GM21447 (cell line): ENCODE measurements around the gene LPIN2.
"Not testable (repeated sequence)": the region's sequence is repeated elsewhere in the genome, so short reads cannot be mapped to it uniquely, and the experiment has no call there.

Experiments
- ATAC-seq: cut with Tn5 transposase; IDR thresholded peaks from one replicate; pipeline ENCODE4 v1.9.1; 2021; ENCODE audit not compliant: unreplicated experiment

Gene LPIN2

DNA sequence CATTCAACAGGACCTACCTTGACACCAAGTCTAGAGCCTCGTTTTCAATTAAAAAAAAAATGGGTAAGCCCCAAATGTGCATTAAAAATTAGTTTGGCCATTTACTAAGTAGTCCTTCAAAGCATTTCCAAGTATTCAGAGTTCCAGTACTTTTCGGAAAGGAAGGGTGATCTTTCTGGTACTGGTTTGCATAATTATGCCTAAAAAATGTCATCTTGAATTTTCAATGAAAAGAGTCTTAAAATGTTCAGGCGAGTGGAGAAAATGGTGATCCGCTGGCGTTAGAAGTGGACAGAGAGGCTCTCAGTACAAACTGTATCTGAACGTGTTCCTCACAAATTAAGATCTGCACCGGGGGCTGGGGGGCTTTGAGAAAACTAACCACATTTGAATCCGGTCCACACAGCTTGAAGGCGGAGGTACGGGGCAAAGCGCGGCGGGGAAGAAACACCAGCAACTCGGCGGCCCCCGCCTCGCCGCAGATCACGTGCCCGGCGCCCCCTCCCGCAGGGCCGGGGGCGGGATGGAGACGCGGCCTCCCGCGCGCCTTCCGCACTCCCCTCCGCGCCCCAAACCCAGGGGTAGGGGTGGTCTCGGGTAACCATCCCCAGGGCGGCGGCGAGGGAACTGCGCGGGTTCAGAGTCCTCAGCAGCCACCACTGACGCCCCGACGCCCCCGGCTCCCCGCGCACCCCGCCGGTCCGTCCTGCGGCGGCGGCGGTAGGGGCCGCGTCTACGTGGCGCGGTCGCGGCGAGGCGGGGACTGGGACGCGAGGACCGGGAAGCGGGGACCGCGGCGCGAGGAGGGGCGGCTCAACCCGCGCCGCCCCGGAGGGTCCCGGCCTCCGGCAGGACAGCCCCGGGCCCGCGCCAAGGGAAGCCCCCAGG is 564 bp downstream of the LPIN2 start:
- peak; percentile 26 for ATAC-seq

DNA sequence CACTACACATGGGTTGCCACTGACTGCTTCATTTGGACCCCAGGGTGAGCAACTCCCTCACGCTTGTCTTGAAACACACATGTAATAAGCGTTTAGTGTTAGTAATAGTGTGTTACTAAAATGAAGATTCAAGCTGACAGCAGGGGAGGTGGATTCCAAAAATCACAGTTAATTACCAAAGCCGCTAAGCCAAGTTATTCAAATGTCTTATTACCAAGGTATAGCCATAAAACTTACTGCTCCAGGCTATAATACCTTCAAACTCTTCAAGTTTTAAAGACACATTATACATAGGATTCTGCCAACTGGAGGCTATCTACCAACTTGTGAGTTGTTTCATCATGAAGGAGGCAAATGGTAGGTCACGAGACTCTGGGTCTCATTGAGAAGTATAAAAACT is 2.9 kb downstream of the LPIN2 start:
- no peak for ATAC-seq

DNA sequence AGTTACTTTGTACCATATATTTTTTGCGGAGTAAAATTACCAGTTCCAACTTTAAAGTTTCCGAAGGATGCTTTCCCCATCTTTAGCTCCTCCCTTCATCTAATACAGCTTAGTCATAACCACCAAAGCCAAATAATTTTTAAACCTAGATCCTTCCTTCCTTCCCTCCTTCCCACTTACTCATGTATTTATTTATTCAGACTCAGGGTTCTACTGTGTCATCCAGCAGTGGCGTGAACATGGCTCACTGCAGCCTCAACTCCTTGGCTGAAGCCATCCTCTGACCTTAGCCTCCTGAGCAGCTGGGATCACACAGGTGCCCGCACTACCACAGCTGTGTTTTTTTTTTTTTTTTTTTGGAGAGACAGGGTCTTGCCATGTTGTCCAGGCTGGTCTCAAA is 4.4 kb downstream of the LPIN2 start:
- no peak for ATAC-seq

DNA sequence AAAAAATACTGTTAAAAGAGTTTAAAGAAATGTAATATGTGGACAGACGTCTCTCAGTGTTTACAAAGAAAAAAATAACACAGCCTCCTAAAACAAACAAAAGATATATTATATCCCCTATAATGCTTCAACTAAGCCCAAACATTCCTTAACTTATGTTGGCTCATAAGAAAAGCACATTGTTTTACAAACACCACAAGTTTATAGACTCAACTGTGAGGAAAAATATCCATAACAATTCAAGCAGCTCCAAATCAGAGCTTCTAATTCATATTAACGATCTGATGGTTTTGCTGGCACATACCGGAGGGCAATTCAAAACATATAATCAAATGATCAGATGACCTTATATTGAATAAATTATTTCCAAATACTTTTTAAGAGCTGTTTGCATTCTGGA is 5.5 kb downstream of the LPIN2 start:
- ATAC-seq: no peak

DNA sequence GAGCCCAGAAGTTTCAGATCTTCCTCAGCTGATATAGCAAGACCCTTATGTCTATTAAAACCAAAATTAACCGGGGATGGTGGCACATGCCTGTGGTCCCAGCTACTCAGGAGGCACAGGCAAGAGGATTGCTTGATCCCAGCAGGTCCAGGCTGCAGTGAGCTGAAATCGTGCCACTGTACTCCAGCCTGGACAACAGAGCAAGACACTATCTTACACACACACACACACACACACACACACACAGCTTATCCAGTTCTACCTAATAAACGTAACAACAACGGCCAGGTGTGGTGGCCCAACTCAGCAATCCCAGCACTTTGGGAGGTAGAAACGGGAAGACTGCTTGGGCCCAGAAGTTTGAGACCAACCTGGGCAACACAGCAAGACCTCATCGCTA is 7.5 kb downstream of the LPIN2 start:
- no peak for ATAC-seq

DNA sequence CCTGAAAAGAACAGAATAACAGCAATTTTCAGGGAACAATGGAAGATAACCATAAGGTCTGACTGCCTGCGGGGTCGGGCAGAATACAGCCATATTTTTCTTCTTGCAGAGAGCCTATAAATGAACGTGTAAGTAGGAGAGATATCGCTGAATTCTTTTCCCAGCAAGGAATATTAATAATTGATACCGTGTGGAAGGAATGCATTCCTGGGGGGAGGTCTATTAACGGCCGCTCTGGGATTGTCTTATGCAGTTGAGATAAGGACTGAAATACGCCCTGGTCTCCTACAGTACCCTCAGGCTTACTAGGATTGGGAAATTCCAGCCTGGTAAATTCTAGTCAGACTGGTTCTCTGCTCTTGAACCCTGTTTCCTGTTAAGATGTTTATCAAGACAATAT is 9.2 kb downstream of the LPIN2 start:
- not testable (repeated sequence) for ATAC-seq

DNA sequence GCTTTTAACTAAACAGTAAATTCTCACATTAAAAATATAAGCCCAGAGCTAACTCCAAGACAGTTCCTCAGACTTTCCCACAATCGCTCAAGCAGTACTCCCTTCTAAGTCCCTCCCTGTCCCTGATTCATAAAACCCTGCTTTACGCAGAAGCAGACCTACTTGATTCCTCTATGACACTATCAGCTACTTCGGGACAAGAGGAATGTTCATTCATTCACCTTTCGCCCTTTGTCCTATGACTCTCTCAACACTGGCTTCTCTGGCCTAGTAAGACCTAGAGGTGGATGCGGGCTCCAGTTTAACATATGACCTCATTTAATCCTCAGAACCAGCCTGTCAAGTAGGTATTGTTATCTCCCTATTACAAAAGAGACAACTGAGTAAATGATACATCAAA is 10.2 kb downstream of the LPIN2 start:
- ATAC-seq: no peak

DNA sequence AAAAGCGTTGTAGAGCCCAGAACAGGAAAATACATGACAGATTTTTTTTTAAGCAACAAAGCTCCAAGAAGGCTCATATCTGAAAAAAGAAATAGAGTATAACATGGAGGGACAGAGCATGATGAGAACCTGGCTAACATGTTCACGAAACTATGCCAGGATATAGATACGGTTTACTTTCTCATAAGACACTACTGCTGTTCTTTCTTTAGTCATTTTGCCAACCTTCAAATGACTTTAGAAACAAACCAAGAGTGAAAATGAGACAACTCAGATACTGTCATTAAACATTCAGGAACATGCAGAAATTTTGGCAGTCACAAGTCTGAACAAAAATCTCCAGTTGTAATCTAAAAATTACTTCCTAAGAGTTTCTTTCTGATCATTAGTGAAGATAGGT is 14.3 kb downstream of the LPIN2 start:
- no peak for ATAC-seq

DNA sequence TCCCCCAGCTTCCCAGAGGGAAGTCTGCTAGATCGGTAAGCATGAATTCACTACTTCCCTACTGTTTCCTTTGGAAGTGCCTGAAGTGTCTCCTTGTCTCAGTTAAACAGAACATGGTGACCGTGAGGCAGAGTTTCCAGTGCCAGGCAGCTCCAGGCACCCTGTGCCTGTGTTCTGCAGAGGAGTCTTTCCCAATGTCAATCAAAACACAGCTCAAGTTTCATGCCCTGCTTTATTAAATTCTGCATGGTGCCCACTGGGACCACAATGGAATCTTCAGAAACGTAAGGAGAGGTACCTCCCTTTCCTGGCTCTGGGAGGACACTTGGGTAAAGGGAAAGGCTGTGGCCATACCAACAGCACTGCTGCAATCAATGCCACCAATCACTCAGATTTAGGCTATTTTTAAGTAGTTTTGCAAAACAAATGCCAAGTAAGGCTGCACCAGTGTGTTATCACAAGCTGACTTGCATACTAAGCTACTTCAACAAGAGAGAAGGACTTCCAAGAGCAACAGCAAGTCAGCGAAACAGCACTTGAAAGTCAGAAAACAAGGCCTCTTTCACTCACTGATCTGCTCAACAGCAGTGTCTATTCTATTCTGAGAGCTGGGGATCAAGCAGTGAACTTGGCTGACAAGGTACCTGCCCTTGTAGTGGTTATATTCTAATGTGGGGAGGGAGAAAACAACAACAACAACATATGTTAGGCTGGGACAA is 14.9 kb downstream of the LPIN2 start:
- ATAC-seq: no peak

DNA sequence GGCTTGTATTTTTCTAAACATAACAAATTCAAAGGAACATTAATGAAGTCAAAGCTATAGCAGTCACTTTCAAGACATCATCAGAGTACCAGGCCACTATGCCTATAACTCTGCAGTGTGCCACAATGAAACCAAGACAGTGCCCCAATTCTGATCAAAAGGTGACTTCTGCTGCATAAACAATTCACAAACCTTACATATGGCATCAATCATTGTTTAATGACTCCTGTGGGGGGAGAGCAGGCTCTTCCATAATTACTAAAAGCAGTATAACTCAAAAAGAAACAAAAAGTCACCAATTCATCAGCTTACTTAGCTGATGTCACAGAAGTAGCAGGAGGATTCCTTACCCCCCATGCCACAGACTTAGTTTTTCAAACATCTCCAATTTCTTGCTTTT is 15.5 kb downstream of the LPIN2 start:
- no peak for ATAC-seq

DNA sequence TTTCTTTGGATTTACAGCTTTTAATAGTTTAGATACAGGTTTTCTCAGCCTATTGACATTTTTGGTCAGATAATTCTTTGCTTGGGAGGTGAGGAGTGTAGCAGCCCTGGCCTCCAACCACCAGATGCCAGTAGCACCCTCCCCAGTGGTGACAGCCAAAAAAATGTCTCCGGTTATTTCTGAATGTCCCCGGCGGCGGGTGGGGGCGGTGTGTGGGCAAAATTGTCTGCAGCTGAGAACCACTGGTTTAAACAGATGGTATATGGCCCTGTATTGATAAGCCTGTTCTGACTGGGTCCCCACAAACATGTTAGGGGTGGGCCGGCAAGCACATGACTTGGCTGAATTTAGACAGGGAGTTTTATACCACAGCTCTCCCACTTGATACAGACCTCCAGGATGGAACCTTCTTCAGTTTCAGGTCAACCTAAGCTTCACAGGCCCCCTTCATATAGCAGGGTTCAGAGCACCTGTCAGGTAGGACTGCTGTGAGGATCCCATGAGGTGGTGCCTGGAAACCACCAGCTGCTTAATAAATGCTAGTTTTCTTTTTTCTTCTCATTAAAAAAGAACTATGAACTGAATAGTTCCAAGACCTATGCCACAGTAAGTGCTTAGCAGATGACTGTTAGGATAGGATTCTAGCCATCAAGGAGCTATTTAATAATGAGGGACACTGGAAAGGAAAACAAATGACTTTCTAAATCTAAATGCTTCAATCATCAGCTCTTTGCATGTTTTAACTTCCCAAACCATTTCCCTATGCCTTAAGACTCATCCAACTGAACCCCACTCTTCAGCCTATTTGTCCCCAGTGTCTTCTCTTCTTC is 18.1 kb downstream of the LPIN2 start:
- ATAC-seq: peak; percentile 79

DNA sequence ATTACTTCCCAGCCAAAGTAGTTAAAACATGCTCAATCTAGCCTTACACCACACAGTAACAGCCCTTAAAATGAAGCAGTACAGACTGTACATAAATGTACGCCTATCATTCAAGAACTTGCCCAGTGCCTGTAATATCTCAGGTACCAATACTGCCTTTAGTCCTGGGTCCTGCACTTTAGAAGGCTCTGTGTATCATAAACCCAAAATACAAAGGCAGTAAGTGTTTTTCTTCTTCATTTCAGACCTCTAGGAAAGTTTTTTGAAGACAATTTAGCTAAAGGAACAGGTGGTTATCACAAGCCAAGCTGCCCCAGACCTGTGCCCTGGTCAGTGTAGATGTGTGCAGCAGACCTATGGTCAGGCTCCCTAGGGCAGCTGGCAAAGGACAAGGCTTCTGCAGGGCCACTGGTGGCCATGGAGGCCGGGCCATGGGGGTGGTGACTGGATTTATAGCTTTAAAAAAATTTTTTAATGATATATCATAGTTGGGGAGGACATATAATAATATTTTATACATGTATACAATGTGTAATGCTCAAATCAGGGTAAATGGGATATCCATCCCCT is 18.8 kb downstream of the LPIN2 start:
- ATAC-seq: no peak

DNA sequence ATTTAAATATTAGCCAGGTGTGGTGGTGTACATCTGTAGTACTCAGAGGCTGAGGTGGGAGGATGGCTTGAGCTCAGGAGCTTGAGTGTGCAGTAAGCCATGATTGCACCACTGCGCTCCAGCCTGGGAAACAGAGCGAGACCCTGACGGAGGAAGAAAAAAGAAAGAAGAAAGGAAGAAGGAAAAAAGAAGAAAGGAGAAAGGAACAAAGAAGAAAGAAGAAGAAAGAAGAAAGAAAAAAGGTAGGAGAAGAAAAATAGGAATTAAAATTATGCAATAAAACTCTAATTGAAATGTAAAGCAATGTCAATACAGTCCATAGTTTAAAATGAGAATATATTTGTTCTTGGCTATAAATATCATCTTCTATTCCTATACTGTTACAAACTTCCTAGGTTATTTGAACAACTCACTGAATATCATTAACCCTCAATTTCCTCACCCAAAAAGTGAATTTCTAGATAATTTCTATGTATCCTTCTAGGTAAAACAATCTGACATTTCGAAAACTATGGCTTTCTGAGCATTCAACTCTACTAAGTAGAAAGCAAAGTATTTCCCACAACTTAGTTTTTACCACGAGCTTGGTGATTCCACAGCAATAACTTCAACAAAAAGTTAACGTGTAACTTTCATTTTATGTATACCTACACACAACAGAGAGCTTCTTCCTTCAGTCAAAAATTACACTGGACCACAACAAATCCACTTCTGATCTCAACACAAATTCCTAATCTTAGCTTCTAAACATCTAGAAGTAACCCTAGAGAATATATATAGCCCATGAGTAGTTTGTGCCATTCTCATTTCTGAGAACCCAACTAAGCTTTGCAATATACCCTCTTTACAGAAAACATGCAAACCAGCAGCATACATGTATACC is 19.7 kb downstream of the LPIN2 start:
- no peak for ATAC-seq

DNA sequence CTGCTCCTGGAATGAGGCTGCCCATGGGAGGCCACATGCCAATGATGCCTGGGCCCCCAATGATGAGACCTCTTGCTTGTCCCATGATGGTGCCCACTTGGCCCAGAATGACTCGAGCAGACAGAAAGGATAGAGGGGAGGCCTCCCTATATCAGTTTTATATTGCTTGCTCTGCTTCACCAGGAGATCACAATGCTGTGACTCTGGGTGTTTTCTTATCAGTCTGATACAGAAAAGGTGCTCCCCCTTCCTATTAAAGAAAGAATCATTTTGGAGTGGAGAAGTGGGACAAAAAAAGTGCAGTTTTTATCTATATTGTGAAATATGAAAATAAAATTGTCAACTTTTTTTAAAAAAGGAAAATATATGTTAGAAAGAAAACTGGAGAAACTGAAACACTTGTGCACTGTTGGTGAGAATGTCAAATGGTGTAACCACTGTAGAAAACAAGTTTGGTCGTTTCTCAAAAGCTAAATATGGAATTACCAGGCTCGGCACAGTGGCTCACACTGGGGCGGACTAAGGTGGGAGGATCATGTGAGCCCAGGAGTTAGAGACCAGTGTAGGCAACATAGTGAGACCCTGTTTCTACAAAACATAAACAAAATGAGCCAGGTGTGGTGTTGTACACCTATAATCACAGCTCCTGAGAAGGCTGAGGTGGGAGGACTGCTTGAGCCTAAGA is 21.8 kb downstream of the LPIN2 start:
- ATAC-seq: no peak

DNA sequence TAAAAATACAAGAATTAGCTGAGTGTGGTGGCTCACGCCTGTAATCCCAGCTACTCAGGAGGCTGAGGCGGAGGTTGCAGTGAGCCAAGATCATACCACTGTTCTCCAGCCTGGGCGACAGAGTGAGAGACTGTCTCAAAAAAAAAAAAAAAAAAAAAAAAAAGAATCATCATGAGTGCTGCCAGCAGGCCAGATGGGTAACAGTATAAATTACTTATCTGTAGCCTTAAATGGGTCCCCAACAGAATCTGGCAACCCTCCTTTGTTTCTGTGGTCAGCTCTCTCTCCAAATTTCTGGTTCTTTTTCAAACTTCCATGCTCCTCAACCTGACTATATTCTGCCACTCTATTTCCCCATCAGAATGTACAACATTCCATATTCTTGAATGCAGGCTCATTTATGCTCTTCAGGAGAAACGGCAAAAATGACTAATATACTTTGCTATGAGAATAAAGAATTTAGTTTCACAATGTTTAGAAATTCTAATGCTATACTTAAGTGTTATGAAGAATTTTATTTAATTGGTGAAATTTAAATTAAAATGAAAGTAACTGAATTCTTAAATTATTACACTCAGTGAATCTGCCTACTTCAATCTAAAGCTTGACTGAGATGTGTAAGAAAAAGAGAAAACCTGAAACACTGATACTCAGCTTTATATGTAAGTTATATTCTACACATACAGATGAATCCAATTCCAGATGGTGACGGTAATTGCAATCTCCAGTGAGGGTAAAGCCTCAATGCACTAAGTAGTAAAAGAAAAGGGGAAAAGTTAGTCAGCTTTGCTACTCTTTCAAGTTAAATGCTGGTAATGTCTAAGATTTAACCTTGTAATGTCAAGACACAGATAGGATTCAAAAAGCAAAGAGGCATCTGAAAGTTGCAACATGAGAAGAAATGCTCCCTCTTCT is 24.8 kb downstream of the LPIN2 start:
- no peak for ATAC-seq

DNA sequence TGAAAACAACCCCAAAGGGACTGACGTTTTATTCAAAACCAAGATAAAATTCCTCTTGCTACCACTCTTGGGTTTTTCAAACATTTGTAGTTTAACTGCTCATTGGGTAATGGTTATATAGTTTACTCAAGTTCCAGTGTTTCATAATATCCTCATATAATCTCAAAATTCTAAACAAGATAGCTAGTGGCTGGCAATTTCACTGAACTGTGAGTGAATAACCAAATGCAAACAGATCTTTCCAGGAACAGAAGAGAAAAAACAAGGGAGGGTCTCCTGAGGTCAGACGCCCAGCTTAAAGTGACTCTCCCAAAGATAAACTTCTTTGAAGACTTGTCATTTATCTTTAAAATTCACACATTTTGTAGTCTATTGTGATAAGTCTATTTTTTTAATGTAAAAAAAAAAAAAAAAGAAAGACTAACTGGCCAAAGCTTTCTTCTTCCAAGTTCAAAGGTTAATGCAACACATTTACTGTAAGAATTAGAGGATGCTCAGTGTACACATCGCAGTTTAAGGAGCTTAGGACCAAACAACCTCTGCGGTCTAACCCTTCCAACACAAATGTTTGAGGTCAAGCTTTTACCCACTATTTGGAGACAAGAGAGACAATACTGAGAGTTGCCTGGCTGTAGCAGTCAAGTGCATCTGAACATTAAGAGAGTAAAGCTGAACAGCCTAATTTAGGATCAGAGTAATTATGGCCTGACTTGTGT is 26.6 kb downstream of the LPIN2 start:
- ATAC-seq: no peak

DNA sequence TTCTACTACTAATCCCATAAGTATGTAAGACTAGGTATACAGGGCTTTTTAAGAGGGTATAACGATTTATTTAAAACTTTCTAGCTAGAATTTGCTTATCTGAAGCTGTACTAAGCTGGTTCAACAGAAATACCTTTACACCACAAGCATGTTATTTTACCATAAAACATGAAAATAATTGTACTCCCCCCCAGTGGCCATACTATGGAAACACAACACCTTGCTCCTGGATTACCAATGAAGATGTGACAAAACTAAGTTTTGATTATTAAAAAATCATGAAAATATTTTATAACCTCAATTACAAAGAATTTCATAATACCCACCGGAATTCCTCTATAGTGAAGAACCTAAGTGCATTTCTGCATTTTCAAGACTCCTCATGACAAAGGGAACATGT is 27.3 kb downstream of the LPIN2 start:
- peak; percentile 43 for ATAC-seq

DNA sequence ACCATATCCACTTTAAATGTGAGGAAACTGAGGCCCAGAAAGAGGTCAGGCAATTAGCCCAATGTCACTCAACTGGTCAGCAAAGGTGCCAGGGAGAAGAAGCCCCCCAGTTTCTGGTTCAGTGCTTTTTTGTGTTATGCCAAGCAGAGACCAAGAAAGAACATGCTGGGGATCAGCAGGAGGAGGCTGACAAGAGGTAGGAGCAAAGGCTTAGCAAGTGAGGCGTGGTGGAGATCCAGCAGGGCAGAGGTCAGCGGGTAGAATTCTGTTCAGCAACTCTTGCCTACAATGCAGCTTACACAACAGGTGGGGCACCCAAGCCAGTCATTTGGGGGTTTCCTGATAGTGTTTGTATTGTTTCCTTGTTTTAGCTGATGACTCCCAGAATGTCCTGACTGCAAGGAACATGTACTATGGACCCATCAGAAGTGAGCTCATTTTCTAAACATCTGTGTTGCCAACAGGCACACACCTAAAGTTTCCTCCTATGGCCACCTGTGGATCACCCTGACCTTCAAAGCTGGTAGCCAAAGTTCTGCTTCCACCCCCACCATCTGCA is 28.2 kb downstream of the LPIN2 start:
- no peak for ATAC-seq
